Measurements from ENCODE around the gene SUCLG1.

DNA sequence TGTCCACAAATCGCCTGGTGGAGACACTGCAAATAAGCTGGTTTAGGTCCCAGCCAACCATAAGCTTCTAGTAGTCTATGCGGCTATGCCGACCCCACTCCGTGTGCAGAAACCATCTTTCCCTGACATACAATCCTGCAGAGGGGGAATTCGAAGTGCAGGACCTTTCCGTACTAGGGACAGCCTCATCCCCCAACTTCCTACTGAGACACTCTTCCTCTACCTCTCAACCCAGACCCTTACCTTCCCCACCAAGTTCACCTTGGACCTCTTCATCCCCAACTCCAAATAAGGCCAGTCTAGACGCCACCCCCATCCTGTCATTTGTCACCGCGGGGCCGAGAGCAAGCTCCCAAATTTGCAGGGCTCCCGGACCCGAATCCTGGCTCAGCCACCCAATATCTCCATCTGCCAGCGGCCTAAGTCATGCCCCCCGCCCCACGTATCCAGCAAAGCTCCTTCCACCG, 496 bp downstream of the SUCLG1 start:
- TF ChIP-seq, protein P1, sequence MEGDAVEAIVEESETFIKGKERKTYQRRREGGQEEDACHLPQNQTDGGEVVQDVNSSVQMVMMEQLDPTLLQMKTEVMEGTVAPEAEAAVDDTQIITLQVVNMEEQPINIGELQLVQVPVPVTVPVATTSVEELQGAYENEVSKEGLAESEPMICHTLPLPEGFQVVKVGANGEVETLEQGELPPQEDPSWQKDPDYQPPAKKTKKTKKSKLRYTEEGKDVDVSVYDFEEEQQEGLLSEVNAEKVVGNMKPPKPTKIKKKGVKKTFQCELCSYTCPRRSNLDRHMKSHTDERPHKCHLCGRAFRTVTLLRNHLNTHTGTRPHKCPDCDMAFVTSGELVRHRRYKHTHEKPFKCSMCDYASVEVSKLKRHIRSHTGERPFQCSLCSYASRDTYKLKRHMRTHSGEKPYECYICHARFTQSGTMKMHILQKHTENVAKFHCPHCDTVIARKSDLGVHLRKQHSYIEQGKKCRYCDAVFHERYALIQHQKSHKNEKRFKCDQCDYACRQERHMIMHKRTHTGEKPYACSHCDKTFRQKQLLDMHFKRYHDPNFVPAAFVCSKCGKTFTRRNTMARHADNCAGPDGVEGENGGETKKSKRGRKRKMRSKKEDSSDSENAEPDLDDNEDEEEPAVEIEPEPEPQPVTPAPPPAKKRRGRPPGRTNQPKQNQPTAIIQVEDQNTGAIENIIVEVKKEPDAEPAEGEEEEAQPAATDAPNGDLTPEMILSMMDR (IDR thresholded peaks at IDR 0.05), result no peak
- TF ChIP-seq POLR2A (IDR thresholded peaks at IDR 0.05; ENCODE audit: low read depth) (no peak), EP300 (IDR thresholded peaks at IDR 0.05) (no peak), POLR2AphosphoS5 (IDR thresholded peaks at IDR 0.05) (no peak)

Data from esophagus muscularis mucosa (tissue), 4 donors.